ENCODE data around the gene SAMMSON. TPM values are rescaled to one million over a fixed set of nuclear protein-coding genes. Genes with fewer than 3 reads are reported as not detected.

The SAMMSON gene
- total and polyA plus RNA-seq, 10 of the 15 experiments (the other 5 are each of a cell fraction or from before 2014, with no cell fraction given), result not detected

DNA sequence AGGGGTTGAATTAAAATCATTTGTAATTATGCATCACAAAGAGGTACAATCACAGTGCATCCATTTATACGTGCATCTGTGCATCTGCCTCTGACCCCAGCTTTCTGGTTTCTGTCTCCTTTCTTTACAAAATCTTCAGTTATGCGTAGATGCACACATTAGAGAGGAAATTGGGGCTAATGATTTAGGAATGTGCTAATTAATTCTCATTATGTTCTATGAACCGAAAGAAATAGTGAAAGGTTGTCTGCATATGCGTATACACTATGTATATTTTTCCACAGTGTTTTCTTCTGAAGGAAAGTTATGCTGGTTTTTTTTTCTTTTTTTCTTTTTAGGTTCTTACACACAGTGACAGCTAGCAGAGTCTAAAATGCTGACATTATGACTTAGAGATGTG, 71.6 kb downstream of the SAMMSON start:
- in situ Hi-C loops (cut with MboI), result no loop called here
- no TSS peak for BruUV-seq (replicated peaks)
- ATAC-seq, result no peak
- H3K9me3 ChIP-seq (replicated peaks; ENCODE audit: control insufficient read depth, insufficient read depth, low read length), result no peaks in the 10 kb centered on the region
- no peaks in the 10 kb centered on the region for H3K79me2 ChIP-seq (ENCODE audit: control insufficient read depth, insufficient read depth, low read length)
- H3K4me2 ChIP-seq (ENCODE audit: control insufficient read depth, insufficient read depth), result no peak overlapping the region
- H3K36me3 ChIP-seq (ENCODE audit: control insufficient read depth in 2 of 2, insufficient read depth in 2 of 2, low read length in 1 of 2), result no peaks in the 10 kb centered on the region
- no peaks in the 10 kb centered on the region; a peak in 2 of 4 replicates for H3K27me3 ChIP-seq (replicated peaks in 1 of 2; ENCODE audit: control insufficient read depth in 2 of 2, insufficient read depth in 2 of 2, low read length in 1 of 2)
- CTCF ChIA-PET, result interaction anchor here (0.6 to 1.4 kb wide), 4 partner anchors 9 to 78 kb away, joined by 3 to 6 read pairs (median 3); no protein-coding TSS in a partner anchor
- no peaks in the 10 kb centered on the region for H3K4me1 ChIP-seq (ENCODE audit: control insufficient read depth, insufficient read depth, low read length)
- H3K9ac ChIP-seq (ENCODE audit: control insufficient read depth, insufficient read depth, low read length), result no peak overlapping the region
- no peak for FAIRE-seq
- SMC1A ChIA-PET (ENCODE audit: uncharacterized antibody, unreplicated experiment), result no interaction called here
- no peak overlapping the region for H3K27ac ChIP-seq (ENCODE audit: control insufficient read depth, insufficient read depth)
- RAD21 ChIA-PET (ENCODE audit: unreplicated experiment), result no interaction called here
- no peak overlapping the region for H2AFZ ChIP-seq (ENCODE audit: control insufficient read depth, low read depth, low read length)
- DNase-seq (ENCODE audit: low read depth, low spot score), result no peak
- H4K20me1 ChIP-seq (ENCODE audit: control insufficient read depth, insufficient read depth), result no peaks in the 10 kb centered on the region
- TF ChIP-seq NFYA (IDR thresholded peaks at IDR 0.05; ENCODE audit: borderline replicate concordance, low read depth, low read length), result no peak
- TF ChIP-seq, protein P1, sequence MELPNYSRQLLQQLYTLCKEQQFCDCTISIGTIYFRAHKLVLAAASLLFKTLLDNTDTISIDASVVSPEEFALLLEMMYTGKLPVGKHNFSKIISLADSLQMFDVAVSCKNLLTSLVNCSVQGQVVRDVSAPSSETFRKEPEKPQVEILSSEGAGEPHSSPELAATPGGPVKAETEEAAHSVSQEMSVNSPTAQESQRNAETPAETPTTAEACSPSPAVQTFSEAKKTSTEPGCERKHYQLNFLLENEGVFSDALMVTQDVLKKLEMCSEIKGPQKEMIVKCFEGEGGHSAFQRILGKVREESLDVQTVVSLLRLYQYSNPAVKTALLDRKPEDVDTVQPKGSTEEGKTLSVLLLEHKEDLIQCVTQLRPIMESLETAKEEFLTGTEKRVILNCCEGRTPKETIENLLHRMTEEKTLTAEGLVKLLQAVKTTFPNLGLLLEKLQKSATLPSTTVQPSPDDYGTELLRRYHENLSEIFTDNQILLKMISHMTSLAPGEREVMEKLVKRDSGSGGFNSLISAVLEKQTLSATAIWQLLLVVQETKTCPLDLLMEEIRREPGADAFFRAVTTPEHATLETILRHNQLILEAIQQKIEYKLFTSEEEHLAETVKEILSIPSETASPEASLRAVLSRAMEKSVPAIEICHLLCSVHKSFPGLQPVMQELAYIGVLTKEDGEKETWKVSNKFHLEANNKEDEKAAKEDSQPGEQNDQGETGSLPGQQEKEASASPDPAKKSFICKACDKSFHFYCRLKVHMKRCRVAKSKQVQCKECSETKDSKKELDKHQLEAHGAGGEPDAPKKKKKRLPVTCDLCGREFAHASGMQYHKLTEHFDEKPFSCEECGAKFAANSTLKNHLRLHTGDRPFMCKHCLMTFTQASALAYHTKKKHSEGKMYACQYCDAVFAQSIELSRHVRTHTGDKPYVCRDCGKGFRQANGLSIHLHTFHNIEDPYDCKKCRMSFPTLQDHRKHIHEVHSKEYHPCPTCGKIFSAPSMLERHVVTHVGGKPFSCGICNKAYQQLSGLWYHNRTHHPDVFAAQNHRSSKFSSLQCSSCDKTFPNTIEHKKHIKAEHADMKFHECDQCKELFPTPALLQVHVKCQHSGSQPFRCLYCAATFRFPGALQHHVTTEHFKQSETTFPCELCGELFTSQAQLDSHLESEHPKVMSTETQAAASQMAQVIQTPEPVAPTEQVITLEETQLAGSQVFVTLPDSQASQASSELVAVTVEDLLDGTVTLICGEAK (IDR thresholded peaks at IDR 0.05; ENCODE audit: borderline replicate concordance), result no peak
- no peak for TF ChIP-seq CHD4 (IDR thresholded peaks at IDR 0.05)
- H3K4me3 ChIP-seq, result no peak overlapping the region
- intact Hi-C loops (cut with micrococcal nuclease; ENCODE audit: unreplicated experiment), result no loop called here
- POLR2A ChIA-PET, result no interaction called here
- 41% methylated on average over 4 of the region's 4 CpGs for WGBS (ENCODE audit: insufficient coverage, insufficient replicate concordance, low lambda C conversion rate, missing lambda C conversion rate)

Data from GM12878 (cell line).